ENCODE measurements around the gene POLR3H. TPM values are rescaled to one million over a fixed set of nuclear protein-coding genes. Genes with fewer than 3 reads are reported as not detected.

POLR3H gene
- total and polyA plus RNA-seq, 8 donors, result 26.6 to 55.4 (median 31.2) TPM

DNA sequence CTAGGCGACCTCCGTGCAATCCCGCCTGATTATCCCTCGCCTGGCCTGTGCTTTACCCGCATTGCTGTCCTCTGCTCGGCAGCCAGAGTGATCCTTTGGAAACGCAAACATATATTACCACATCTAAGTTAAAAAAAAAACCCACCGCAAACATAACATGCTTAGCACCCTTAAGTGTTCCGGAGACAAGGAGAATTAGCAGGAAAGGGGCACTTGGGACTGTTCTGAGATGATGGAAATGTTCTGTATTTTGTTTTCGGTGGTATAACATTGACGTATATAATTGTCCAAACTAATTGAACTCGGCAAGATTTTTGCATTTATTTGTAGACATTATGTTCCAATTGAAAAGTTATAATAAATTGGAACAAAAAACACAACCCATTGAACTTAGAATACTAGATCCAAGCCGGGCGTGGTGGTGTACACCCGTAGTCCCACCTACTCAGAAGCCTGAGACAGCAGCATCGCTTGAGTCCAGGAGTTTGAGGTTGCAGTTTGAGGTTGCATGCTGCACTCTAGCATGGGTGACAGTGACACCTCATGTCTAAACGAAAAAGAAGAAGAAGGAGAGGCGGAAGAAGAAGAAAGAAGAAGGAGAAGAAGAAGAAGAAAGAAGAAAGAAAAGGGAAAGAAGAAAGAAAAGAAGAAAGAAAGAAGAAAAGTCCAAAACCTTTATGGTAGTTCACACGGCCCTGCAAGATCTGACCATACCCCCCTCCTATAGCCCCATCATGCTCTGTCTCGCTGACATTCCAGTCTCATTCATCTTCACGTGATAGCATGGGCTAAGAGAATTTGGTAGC, 604 bp upstream of the POLR3H start:
- Histone ChIP-seq H3K4me1 (peaks cover 15 to 47% of the 10 kb centered on the region in 2 donors), H3K27ac (peak overlapping the region in 1 of 2 donors; percentile 87), H3K9me3 (no peaks in the 10 kb centered on the region), H3K27me3 (no peaks in the 10 kb centered on the region), H3K36me3 (peaks cover 0 to 11% of the 10 kb centered on the region in 2 donors), H3K4me3 (peak overlapping the region; percentile 79 to 90)
- ATAC-seq, result peak; percentile 5
- DNase-seq, result peak in 1 of 4 donors; percentile 98
- intact Hi-C loops (cut with DNase I), result no loop called here
- TF ChIP-seq, protein P1, sequence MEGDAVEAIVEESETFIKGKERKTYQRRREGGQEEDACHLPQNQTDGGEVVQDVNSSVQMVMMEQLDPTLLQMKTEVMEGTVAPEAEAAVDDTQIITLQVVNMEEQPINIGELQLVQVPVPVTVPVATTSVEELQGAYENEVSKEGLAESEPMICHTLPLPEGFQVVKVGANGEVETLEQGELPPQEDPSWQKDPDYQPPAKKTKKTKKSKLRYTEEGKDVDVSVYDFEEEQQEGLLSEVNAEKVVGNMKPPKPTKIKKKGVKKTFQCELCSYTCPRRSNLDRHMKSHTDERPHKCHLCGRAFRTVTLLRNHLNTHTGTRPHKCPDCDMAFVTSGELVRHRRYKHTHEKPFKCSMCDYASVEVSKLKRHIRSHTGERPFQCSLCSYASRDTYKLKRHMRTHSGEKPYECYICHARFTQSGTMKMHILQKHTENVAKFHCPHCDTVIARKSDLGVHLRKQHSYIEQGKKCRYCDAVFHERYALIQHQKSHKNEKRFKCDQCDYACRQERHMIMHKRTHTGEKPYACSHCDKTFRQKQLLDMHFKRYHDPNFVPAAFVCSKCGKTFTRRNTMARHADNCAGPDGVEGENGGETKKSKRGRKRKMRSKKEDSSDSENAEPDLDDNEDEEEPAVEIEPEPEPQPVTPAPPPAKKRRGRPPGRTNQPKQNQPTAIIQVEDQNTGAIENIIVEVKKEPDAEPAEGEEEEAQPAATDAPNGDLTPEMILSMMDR (IDR thresholded peaks at IDR 0.05), result no peak

DNA sequence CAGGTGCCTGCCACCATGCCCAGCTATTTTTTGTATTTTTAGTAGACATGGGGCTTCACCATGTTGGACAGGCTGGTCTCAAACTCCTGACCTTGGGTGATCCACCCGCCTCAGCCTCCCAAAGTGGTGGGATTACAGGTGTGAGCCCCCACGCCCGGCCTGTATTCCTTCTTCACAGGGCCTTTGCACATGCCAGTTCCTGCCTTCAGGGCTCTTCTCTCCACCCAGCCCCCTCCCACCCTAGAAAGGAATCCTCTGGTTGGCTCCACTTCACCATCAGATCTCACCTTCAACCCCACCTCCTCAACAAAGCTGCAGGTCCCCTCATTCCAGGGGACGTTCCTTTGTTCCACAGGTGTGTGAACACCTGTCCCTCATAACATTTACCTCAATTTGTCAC, 2.0 kb downstream of the POLR3H start:
- TF ChIP-seq, protein P1 (IDR thresholded peaks at IDR 0.05), result no peak
- no peaks in the 10 kb centered on the region for H3K27me3 ChIP-seq
- no peaks in the 10 kb centered on the region for H3K9me3 ChIP-seq
- H3K36me3 ChIP-seq, result peaks cover 0 to 37% of the 10 kb centered on the region in 2 donors
- peaks cover 15 to 47% of the 10 kb centered on the region in 2 donors for H3K4me1 ChIP-seq
- ATAC-seq (no peak), DNase-seq (no peak)
- intact Hi-C loops (cut with DNase I), result no loop called here
- peak overlapping the region in 1 of 2 donors; percentile 90 for H3K4me3 ChIP-seq
- no peak overlapping the region for H3K27ac ChIP-seq

DNA sequence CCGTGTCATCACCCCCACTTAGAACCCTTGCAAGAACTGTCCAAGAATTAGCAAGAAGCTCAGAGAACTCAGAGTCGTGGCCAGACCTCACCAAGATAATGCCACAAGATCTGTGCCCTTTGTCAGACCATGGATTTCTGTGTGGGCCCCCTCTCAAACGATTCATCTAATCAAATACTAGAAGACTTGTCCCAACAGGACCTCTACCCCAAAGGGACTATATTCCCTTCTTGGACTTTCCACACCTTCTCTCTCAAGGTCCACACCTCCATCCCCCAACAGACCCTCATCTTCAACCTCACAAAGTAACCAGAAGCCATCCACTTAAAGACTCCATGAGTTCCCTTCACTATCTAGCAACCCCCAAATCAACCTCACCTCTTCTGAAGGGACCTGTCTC, 2.8 kb downstream of the POLR3H start:
- intact Hi-C loops (cut with DNase I), result no loop called here
- TF ChIP-seq, protein P1 (IDR thresholded peaks at IDR 0.05), result no peak
- no peak for ATAC-seq
- Histone ChIP-seq H3K9me3 (no peaks in the 10 kb centered on the region), H3K4me1 (peaks cover 15 to 47% of the 10 kb centered on the region in 2 donors), H3K36me3 (peaks cover 0 to 44% of the 10 kb centered on the region in 2 donors), H3K27ac (no peak overlapping the region), H3K4me3 (no peak overlapping the region), H3K27me3 (no peaks in the 10 kb centered on the region)
- DNase-seq, result no peak

DNA sequence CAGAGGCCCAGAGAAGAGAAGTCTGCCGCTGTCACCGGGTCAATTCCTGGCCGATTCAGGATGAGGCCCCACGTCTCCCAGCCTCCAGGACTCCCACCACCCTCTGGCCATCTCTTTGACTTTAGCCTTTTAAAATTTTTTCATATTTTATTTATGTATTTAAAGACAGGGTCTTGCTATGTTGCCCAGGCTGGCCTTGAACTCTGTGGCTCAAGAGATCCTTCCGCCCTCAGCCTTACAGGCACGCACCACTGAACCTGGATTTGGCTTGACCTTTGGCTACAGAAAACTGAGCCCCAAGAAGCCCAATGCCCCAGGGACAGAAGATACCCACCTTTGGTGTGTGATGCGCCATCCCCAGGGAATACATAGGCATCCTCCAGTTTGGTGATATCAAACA, 3.9 kb downstream of the POLR3H start:
- no peak overlapping the region for H3K4me3 ChIP-seq
- intact Hi-C loops (cut with DNase I), result no loop called here
- TF ChIP-seq, protein P1 (IDR thresholded peaks at IDR 0.05), result no peak
- no peaks in the 10 kb centered on the region for H3K27me3 ChIP-seq
- no peaks in the 10 kb centered on the region for H3K9me3 ChIP-seq
- ATAC-seq (no peak), DNase-seq (no peak)
- peaks cover 15 to 44% of the 10 kb centered on the region in 2 donors for H3K4me1 ChIP-seq
- peaks cover 0 to 47% of the 10 kb centered on the region in 2 donors for H3K36me3 ChIP-seq
- H3K27ac ChIP-seq, result no peak overlapping the region

- H3K4me1 ChIP-seq, result peaks cover 14 to 40% of the 10 kb centered on the region in 2 donors
- DNase-seq, result no peak
- TF ChIP-seq, protein P1 (IDR thresholded peaks at IDR 0.05), result no peak
- ATAC-seq, result no peak
- H3K27ac ChIP-seq, result no peak overlapping the region
- intact Hi-C loops (cut with DNase I), result no loop called here
- no peaks in the 10 kb centered on the region for H3K27me3 ChIP-seq
- no peaks in the 10 kb centered on the region for H3K9me3 ChIP-seq
- H3K4me3 ChIP-seq, result no peak overlapping the region
- H3K36me3 ChIP-seq, result peaks cover 0 to 47% of the 10 kb centered on the region in 2 donors
These were observed 4.3 kb downstream of the POLR3H start for GRCh38 chr22:41540006-41540315.
